Activated CD8-positive, alpha-beta T cell treated with anti-CD3 and anti-CD28 coated beads for 36 hours (primary cell): Measurements from ENCODE around the gene INPP5E. TPM values are rescaled to one million over a fixed set of nuclear protein-coding genes. Genes with fewer than 3 reads are reported as not detected.

Source experiments
- ATAC-seq: fragments of 200-7000 bp; cut with Tn5 transposase; one replicate; pipeline ENCODE4 v1.10.0; 2021; ENCODE audit warnings: mild to moderate bottlenecking, moderate library complexity
- CTCF ChIA-PET: fragments of 350-600 bp; sonication (Branson Sonifier 250); formaldehyde crosslinking; loops from one replicate; lab custom pipeline; 2021; ENCODE audit warnings: antibody characterized with exemption; lab: Charles Lee
- POLR2A ChIA-PET: fragments of 350-600 bp; sonication (Branson Sonifier 250); formaldehyde crosslinking; loops from one replicate; lab custom pipeline; 2021; ENCODE audit warnings: antibody characterized with exemption; lab: Charles Lee
- DNase-seq: peaks from one replicate; pipeline ENCODE4 v3.0.0-alpha.2; 2020
- H3K27ac Mint-ChIP-seq: one replicate; pipeline ENCODE4 v1.8.0; 2021; ENCODE audit warnings: mild to moderate bottlenecking, mixed read lengths
- H3K27me3 Mint-ChIP-seq: one replicate; pipeline ENCODE4 v1.8.0; 2021; ENCODE audit warnings: mixed read lengths
- H3K36me3 Mint-ChIP-seq: one replicate; pipeline ENCODE4 v1.8.0; 2021; ENCODE audit warnings: low read depth, mixed read lengths
- H3K4me1 Mint-ChIP-seq: one replicate; pipeline ENCODE4 v1.8.0; 2021; ENCODE audit warnings: low read depth, mixed read lengths
- H3K4me3 Mint-ChIP-seq: one replicate; pipeline ENCODE4 v1.8.0; 2021; ENCODE audit warnings: mild to moderate bottlenecking, moderate library complexity, mixed read lengths
- H3K9me3 Mint-ChIP-seq: one replicate; pipeline ENCODE4 v1.8.0; 2021; ENCODE audit warnings: mixed read lengths
- CTCF ChIP-seq: fragments of 200-600 bp; IDR thresholded peaks from one replicate; pipeline ENCODE4 v1.8.0; 2022; ENCODE audit warnings: antibody characterized with exemption, mild to moderate bottlenecking
- intact Hi-C: fragments of 100-400 bp; cut with micrococcal nuclease; formaldehyde crosslinking; loops from one replicate; pipeline ENCODE4 v1.10.0; 2022
- total RNA-seq, 2 experiments: library from RNA; stranded (reverse); gene quantifications; one replicate each; pipeline ENCODE4 v1.2.3, GENCODE V29; 2021

INPP5E gene
- total RNA-seq, 2 experiments from 2014 or later = 12.0 to 13.8 TPM

GRCh38 chr9:136483589-136484152, 44.0 kb upstream of the INPP5E start:
- H3K27me3 Mint-ChIP-seq = peaks cover 1% of the 10 kb centered on the region
- H3K4me3 Mint-ChIP-seq = peak overlapping the region; percentile 87
- no peak for TF ChIP-seq CTCF
- H3K9me3 Mint-ChIP-seq = no peaks in the 10 kb centered on the region
- H3K27ac Mint-ChIP-seq = peak overlapping the region; percentile 94
- DNase-seq = peak; percentile 94
- peaks cover 28% of the 10 kb centered on the region for H3K4me1 Mint-ChIP-seq
- POLR2A ChIA-PET = interaction anchor here (0.8 to 2.2 kb wide), 4 partner anchors 49 to 146 kb away, joined by 3 to 6 read pairs (median 4); partner anchors contain the start of gene NOTCH1
- H3K36me3 Mint-ChIP-seq = peaks cover 18% of the 10 kb centered on the region
- intact Hi-C loops = loop anchor here (2.0 to 10.0 kb wide), 2 partner anchors 51 to 147 kb away; no protein-coding TSS in a partner anchor
- ATAC-seq = peak; percentile 61
- CTCF ChIA-PET = interaction anchor here (0.6 to 8.8 kb wide), 10 partner anchors 44 to 247 kb away, joined by 3 to 93 read pairs (median 12); no protein-coding TSS in a partner anchor

- H3K4me3 Mint-ChIP-seq = peak within 1 kb of the TSS; percentile 87
- ChIA-PET POLR2A (interaction anchor here (1.2 to 2.2 kb wide), 3 partner anchors 50 to 147 kb away, joined by 3 to 6 read pairs (median 5); no protein-coding TSS in a partner anchor), CTCF (interaction anchor here (0.6 to 8.8 kb wide), 6 partner anchors 70 to 212 kb away, joined by 3 to 93 read pairs (median 12); no protein-coding TSS in a partner anchor)
- no peak for TF ChIP-seq CTCF
- H3K4me1 Mint-ChIP-seq = peaks cover 31% of the 10 kb centered on the region
- H3K9me3 Mint-ChIP-seq = no peaks in the 10 kb centered on the region
- peak; percentile 81 for ATAC-seq
- peaks cover 21% of the 10 kb centered on the region for H3K36me3 Mint-ChIP-seq
- peaks cover 1% of the 10 kb centered on the region for H3K27me3 Mint-ChIP-seq
- intact Hi-C loops = loop anchor here (10.0 kb wide), 1 partner anchor 52 kb away; no protein-coding TSS in a partner anchor
- DNase-seq = peak; percentile 100
- peak within 1 kb of the TSS; percentile 98 for H3K27ac Mint-ChIP-seq
Observed at GRCh38 chr9:136482793-136483588, 43.3 kb upstream of the INPP5E start, which contains the start of gene SEC16A. Gene SEC16A (minus strand): TSS chr9:136483040. CDS start chr9:136477615, 5,425 bp downstream.

GRCh38 chr9:136482046-136482792, 42.6 kb upstream of the INPP5E start:
- intact Hi-C loops = loop anchor here (10.0 kb wide), 1 partner anchor 53 kb away; no protein-coding TSS in a partner anchor
- peaks cover 27% of the 10 kb centered on the region for H3K36me3 Mint-ChIP-seq
- ChIA-PET POLR2A (no interaction called here), CTCF (no interaction called here)
- no peaks in the 10 kb centered on the region for H3K9me3 Mint-ChIP-seq
- no peak for TF ChIP-seq CTCF
- H3K27me3 Mint-ChIP-seq = no peaks in the 10 kb centered on the region
- H3K27ac Mint-ChIP-seq = peak overlapping the region; percentile 98
- H3K4me3 Mint-ChIP-seq = peak overlapping the region; percentile 87
- DNase-seq = peak; percentile 62
- peaks cover 35% of the 10 kb centered on the region for H3K4me1 Mint-ChIP-seq
- no peak for ATAC-seq

DNA sequence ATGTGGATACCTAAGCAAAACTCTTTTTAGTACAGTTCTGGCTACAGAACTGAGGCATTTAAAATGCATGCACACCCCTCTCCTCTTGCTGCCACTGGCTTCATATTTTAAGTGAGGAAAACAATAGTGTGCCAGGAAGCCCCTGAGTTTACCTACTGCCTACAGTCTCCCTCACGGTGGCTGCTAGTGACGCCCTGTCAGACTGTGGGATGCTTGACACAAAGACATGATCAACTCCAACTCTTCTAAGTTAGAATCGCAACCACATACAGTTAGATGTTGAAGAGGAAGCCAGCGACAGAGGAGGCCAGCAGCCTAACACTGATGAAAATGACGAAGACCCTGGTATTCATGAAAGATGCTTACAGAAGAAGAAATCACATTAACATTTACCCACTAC, 41.9 kb upstream of the INPP5E start:
- DNase-seq (peak; percentile 32), ATAC-seq (no peak)
- Mint-ChIP-seq H3K27ac (peak overlapping the region; percentile 91), H3K27me3 (no peaks in the 10 kb centered on the region), H3K4me3 (peak overlapping the region; percentile 87), H3K9me3 (no peaks in the 10 kb centered on the region), H3K36me3 (peaks cover 30% of the 10 kb centered on the region), H3K4me1 (peaks cover 35% of the 10 kb centered on the region)
- intact Hi-C loops = loop anchor here (10.0 kb wide), 1 partner anchor 53 kb away; no protein-coding TSS in a partner anchor
- POLR2A ChIA-PET = no interaction called here
- TF ChIP-seq CTCF = no peak
- CTCF ChIA-PET = no interaction called here
